ENCODE results near the gene ELK3.

The ELK3 gene

GRCh38 chr12:96193725-96194575, at the start of gene ELK3:
ELK3 (plus strand) TSS chr12:96194375.
- DNase-seq (ENCODE audit: insufficient read length, low spot score) (peak; percentile 37), FAIRE-seq (no peak)

- DNase-seq (ENCODE audit: insufficient read length, low spot score): no peak
- FAIRE-seq: no peak
Measured at GRCh38 chr12:96146747-96147146, 47.4 kb upstream of the ELK3 start.

- DNase-seq (ENCODE audit: insufficient read length, low spot score) (no peak), FAIRE-seq (no peak)
Measured at GRCh38 chr12:96150442-96150841, 43.7 kb upstream of the ELK3 start.

GRCh38 chr12:96152164-96152563, 42.0 kb upstream of the ELK3 start:
- DNase-seq (ENCODE audit: insufficient read length, low spot score) (no peak), FAIRE-seq (no peak)

GRCh38 chr12:96153131-96153725, 40.9 kb upstream of the ELK3 start:
- no peak for DNase-seq (ENCODE audit: insufficient read length, low spot score)
- no peak for FAIRE-seq

- DNase-seq (ENCODE audit: insufficient read length, low spot score) (no peak), FAIRE-seq (no peak)
Measured at GRCh38 chr12:96155181-96155580, 39.0 kb upstream of the ELK3 start.

- DNase-seq (ENCODE audit: insufficient read length, low spot score) (no peak), FAIRE-seq (no peak)
Measured at GRCh38 chr12:96155781-96156180, 38.4 kb upstream of the ELK3 start.

- FAIRE-seq (no peak), DNase-seq (ENCODE audit: insufficient read length, low spot score) (no peak)
Measured at GRCh38 chr12:96156211-96156610, 38.0 kb upstream of the ELK3 start.

- DNase-seq (ENCODE audit: insufficient read length, low spot score) (no peak), FAIRE-seq (no peak)
Measured at GRCh38 chr12:96157427-96157826, 36.7 kb upstream of the ELK3 start.

GRCh38 chr12:96164951-96165811, 29.0 kb upstream of the ELK3 start:
- FAIRE-seq: no peak
- DNase-seq (ENCODE audit: insufficient read length, low spot score): no peak

- FAIRE-seq (no peak), DNase-seq (ENCODE audit: insufficient read length, low spot score) (no peak)
Measured at GRCh38 chr12:96166765-96167164, 27.4 kb upstream of the ELK3 start.

GRCh38 chr12:96167492-96167891, 26.7 kb upstream of the ELK3 start:
- DNase-seq (ENCODE audit: insufficient read length, low spot score) (no peak), FAIRE-seq (no peak)

- FAIRE-seq (no peak), DNase-seq (ENCODE audit: insufficient read length, low spot score) (no peak)
Measured at GRCh38 chr12:96170328-96170727, 23.8 kb upstream of the ELK3 start.

GRCh38 chr12:96170762-96171161, 23.4 kb upstream of the ELK3 start:
- DNase-seq (ENCODE audit: insufficient read length, low spot score) (no peak), FAIRE-seq (no peak)

GRCh38 chr12:96171905-96172304, 22.3 kb upstream of the ELK3 start:
- no peak for FAIRE-seq
- no peak for DNase-seq (ENCODE audit: insufficient read length, low spot score)

GRCh38 chr12:96172981-96173380, 21.2 kb upstream of the ELK3 start:
- no peak for FAIRE-seq

GRCh38 chr12:96176575-96176974, 17.6 kb upstream of the ELK3 start:
- no peak for DNase-seq (ENCODE audit: insufficient read length, low spot score)
- no peak for FAIRE-seq

More at GRCh38 chr12:96172981-96173380, 21.2 kb upstream of the ELK3 start:
- DNase-seq (ENCODE audit: insufficient read length, low spot score): no peak

GRCh38 chr12:96177013-96177412, 17.2 kb upstream of the ELK3 start:
- no peak for DNase-seq (ENCODE audit: insufficient read length, low spot score)
- no peak for FAIRE-seq

- DNase-seq (ENCODE audit: insufficient read length, low spot score) (no peak), FAIRE-seq (no peak)
Measured at GRCh38 chr12:96183734-96184370, 10.3 kb upstream of the ELK3 start.

GRCh38 chr12:96185914-96186313, 8.3 kb upstream of the ELK3 start:
- no peak for FAIRE-seq
- DNase-seq (ENCODE audit: insufficient read length, low spot score): no peak

Measured in HTR-8/SVneo (cell line).